ENCODE data around the gene COL2A1. TPM values are rescaled to one million over a fixed set of nuclear protein-coding genes. Genes with fewer than 3 reads are reported as not detected.

COL2A1 gene
- total RNA-seq, 4 donors from 2014 or later = 0.16 to 4.2 (median 1.9) TPM

DNA sequence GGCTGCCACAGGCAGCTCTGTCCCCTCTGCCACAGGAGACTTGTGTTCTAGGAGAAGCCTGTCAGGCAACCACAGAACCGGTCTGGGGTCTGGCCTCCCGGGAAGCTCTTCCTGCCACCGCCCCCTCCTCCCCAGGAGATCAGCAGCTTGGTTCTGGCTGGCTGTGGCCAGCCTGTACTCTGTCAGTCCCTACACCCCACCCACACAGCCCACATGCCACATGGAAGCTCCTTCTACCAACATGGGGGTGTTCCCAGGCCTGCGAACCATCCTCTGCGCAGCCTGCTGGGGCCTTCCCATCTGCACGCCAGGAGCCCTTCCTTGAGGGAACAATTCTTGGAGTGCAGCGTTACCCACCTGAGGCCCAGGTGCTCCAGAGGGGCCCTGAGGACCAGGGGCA is 24.1 kb downstream of the COL2A1 start:
- Histone ChIP-seq H3K27ac (no peak overlapping the region), H3K27me3 (peaks cover 3% of the 10 kb centered on the region), H3K4me1 (peaks cover 0 to 7% (median 2%) of the 10 kb centered on the region in 4 donors), H3K36me3 (no peaks in the 10 kb centered on the region), H3K9me3 (no peaks in the 10 kb centered on the region), H3K4me3 (no peak overlapping the region)
- intact Hi-C loops (cut with DNase I; ENCODE audit: low total_unique reads) = no loop called here
- no peak for DNase-seq
- TF ChIP-seq POLR2A (IDR thresholded peaks at IDR 0.05) (no peak), POLR2AphosphoS5 (IDR thresholded peaks at IDR 0.05) (no peak), EP300 (IDR thresholded peaks at IDR 0.05; ENCODE audit: low read depth) (no peak)
- TF ChIP-seq, protein P1, sequence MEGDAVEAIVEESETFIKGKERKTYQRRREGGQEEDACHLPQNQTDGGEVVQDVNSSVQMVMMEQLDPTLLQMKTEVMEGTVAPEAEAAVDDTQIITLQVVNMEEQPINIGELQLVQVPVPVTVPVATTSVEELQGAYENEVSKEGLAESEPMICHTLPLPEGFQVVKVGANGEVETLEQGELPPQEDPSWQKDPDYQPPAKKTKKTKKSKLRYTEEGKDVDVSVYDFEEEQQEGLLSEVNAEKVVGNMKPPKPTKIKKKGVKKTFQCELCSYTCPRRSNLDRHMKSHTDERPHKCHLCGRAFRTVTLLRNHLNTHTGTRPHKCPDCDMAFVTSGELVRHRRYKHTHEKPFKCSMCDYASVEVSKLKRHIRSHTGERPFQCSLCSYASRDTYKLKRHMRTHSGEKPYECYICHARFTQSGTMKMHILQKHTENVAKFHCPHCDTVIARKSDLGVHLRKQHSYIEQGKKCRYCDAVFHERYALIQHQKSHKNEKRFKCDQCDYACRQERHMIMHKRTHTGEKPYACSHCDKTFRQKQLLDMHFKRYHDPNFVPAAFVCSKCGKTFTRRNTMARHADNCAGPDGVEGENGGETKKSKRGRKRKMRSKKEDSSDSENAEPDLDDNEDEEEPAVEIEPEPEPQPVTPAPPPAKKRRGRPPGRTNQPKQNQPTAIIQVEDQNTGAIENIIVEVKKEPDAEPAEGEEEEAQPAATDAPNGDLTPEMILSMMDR (IDR thresholded peaks at IDR 0.05) = no peak
- 84% methylated on average over 6 of the region's 7 CpGs; no CpG with 5 or more reads in 1 of the 2 donors for WGBS, 2 donors (ENCODE audit: low coverage in 1 of 2)
- in situ Hi-C loops (cut with MboI; ENCODE audit: low pct_ligation_motif_present in 1 of 4, low pct_unique_long_range_greater_than_20kb in 1 of 4, low sequenced_read_pairs in 3 of 4) = no loop called here

DNA sequence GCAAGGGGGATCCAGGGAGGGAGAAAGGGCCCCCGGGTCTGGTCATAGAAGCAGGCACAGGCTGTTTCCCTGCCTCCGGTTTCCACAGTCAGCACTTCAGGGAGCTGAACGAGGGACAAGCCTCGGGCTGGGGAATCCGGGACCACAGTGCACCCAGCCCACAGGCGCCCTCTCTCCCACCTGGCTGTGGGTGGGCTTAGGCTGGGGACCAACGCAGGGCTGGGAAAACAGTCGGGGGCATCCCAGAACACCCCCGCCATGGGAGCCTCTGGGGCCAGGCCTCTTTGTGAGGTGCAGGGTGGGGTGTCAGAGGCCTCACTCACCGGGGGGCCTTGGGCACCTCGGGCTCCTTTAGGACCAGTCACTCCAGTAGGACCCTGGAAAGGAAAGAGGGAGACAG is 24.6 kb downstream of the COL2A1 start:
- Histone ChIP-seq H3K27me3 (peaks cover 3% of the 10 kb centered on the region), H3K27ac (no peak overlapping the region), H3K9me3 (no peaks in the 10 kb centered on the region), H3K4me3 (no peak overlapping the region), H3K4me1 (peaks cover 0 to 7% (median 2%) of the 10 kb centered on the region in 4 donors), H3K36me3 (no peaks in the 10 kb centered on the region)
- TF ChIP-seq POLR2A (IDR thresholded peaks at IDR 0.05) (no peak), POLR2AphosphoS5 (IDR thresholded peaks at IDR 0.05) (no peak), EP300 (IDR thresholded peaks at IDR 0.05; ENCODE audit: low read depth) (no peak)
- TF ChIP-seq, protein P1 (IDR thresholded peaks at IDR 0.05) = no peak
- intact Hi-C loops (cut with DNase I; ENCODE audit: low total_unique reads) (no loop called here), in situ Hi-C loops (cut with MboI; ENCODE audit: low pct_ligation_motif_present in 1 of 4, low pct_unique_long_range_greater_than_20kb in 1 of 4, low sequenced_read_pairs in 3 of 4) (no loop called here)
- no peak for DNase-seq
- 85% methylated on average over 11 of the region's 11 CpGs; no CpG with 5 or more reads in 1 of the 2 donors for WGBS, 2 donors (ENCODE audit: low coverage in 1 of 2)

DNA sequence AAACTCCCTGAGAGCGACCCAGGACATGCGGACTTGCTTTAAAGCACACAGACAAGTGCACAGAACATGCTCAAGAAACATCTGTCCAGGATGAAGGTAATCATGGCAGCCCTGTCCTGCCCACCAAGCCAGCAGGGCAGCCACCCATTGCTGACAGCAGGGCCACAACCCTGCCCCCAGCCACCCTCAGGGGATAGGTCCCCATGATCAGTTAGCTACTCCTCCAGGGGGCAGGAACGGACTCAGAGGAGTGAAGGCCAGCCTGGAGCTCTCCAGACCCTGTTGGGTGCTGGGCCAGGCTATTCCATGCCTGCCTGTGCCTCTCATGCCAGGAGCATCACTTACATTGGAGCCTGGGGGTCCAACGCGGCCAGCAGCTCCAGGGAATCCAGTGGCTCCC is 25.1 kb downstream of the COL2A1 start:
- Histone ChIP-seq H3K9me3 (no peaks in the 10 kb centered on the region), H3K36me3 (no peaks in the 10 kb centered on the region), H3K27me3 (peaks cover 3% of the 10 kb centered on the region), H3K4me1 (peaks cover 0 to 7% (median 2%) of the 10 kb centered on the region in 4 donors), H3K4me3 (no peak overlapping the region), H3K27ac (no peak overlapping the region)
- in situ Hi-C loops (cut with MboI; ENCODE audit: low pct_ligation_motif_present in 1 of 4, low pct_unique_long_range_greater_than_20kb in 1 of 4, low sequenced_read_pairs in 3 of 4) = no loop called here
- TF ChIP-seq, protein P1 (IDR thresholded peaks at IDR 0.05) = no peak
- TF ChIP-seq EP300 (IDR thresholded peaks at IDR 0.05; ENCODE audit: low read depth) = no peak
- TF ChIP-seq POLR2A (IDR thresholded peaks at IDR 0.05) = no peak
- no peak for TF ChIP-seq POLR2AphosphoS5 (IDR thresholded peaks at IDR 0.05)
- intact Hi-C loops (cut with DNase I; ENCODE audit: low total_unique reads) = no loop called here
- WGBS, 2 donors (ENCODE audit: low coverage in 1 of 2) = 91% methylated on average over 5 of the region's 5 CpGs; no CpG with 5 or more reads in 1 of the 2 donors
- no peak for DNase-seq

DNA sequence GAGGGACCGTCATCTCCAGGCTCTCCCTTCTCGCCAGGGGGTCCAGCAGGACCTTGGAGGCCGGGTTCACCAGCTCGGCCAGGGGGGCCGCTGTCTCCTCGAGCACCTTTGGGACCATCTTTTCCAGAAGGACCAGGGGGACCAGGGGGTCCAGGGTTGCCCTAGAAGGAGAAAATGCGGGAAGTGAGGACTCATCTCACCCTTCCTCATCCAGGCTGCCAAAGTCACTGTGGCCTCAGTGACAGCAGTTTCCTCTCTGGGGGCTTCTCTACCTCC is 25.7 kb downstream of the COL2A1 start:
- TF ChIP-seq POLR2AphosphoS5 (IDR thresholded peaks at IDR 0.05) = no peak
- no peak for TF ChIP-seq POLR2A (IDR thresholded peaks at IDR 0.05)
- no peak for TF ChIP-seq EP300 (IDR thresholded peaks at IDR 0.05; ENCODE audit: low read depth)
- TF ChIP-seq, protein P1 (IDR thresholded peaks at IDR 0.05) = no peak
- no peaks in the 10 kb centered on the region for H3K9me3 ChIP-seq
- H3K4me1 ChIP-seq = peaks cover 0 to 7% (median 2%) of the 10 kb centered on the region in 4 donors
- H3K27me3 ChIP-seq = peaks cover 3% of the 10 kb centered on the region
- H3K4me3 ChIP-seq = no peak overlapping the region
- H3K36me3 ChIP-seq = no peaks in the 10 kb centered on the region
- DNase-seq = no peak
- intact Hi-C loops (cut with DNase I; ENCODE audit: low total_unique reads) (no loop called here), in situ Hi-C loops (cut with MboI; ENCODE audit: low pct_ligation_motif_present in 1 of 4, low pct_unique_long_range_greater_than_20kb in 1 of 4, low sequenced_read_pairs in 3 of 4) (no loop called here)
- 78% methylated on average over 7 of the region's 7 CpGs; no CpG with 5 or more reads in 1 of the 2 donors for WGBS, 2 donors (ENCODE audit: low coverage in 1 of 2)
- H3K27ac ChIP-seq = no peak overlapping the region

All from transverse colon (tissue), 4 donors.